H1 (cell line): ENCODE data around the gene NAP1L5. TPM values are rescaled to one million over a fixed set of nuclear protein-coding genes. Genes with fewer than 3 reads are reported as not detected.

Experiments
- POU5F1 ChIP-seq: IDR thresholded peaks from 2 replicates; pipeline ENCODE4 v1.6.1; 2011; ENCODE audit warnings: low read depth, mild to moderate bottlenecking, low read length, moderate library complexity
- RBBP5 ChIP-seq: IDR thresholded peaks from 2 replicates; pipeline ENCODE4 v1.7.1; 2012; ENCODE audit warnings: low read depth, mild to moderate bottlenecking, inconsistent platforms, low read length, moderate library complexity, borderline replicate concordance
- RNF2 ChIP-seq: fragments of 200-900, 300-1000 bp; sonication (generic); IDR thresholded peaks from 2 replicates; pipeline ENCODE4 v1.7.1; 2016; ENCODE audit warnings: borderline replicate concordance, low read depth, mild to moderate bottlenecking, antibody characterized with exemption, low read length; ENCODE audit not compliant: poor library complexity, severe bottlenecking; ENCODE audit errors: missing control alignments
- polyA plus RNA-seq, 7 experiments: library from polyadenylated mRNA; depleted of rRNA in 3 of 7; stranded (reverse) in 5 of 7; unstranded in 2 of 7; fragments of >200 nt in 5 of 7; fragments of 200-250 nt in 2 of 7; gene quantifications; 1 replicate in 5 of 7; 2 replicates in 1 of 7; 4 replicates in 1 of 7; pipeline versions ENCODE4 v1.2.1 to v1.2.3, GENCODE V29; 2011 to 2013; ENCODE audit warnings: missing spikeins in 2 of 7, mixed read lengths in 2 of 7
- total RNA-seq: library from RNA; stranded (reverse); fragmentation: NEBNext Ultra II Directional; extraction: Animal tissue kit (Norgen Biotek cat#: 25700); gene quantifications from 2 replicates; pipeline ENCODE4 v1.2.1, GENCODE V29; 2021

Gene NAP1L5
- total and polyA plus RNA-seq, 2 of the 8 experiments (the other 6 are each of a cell fraction or from before 2014, with no cell fraction given), result 1.3 to 2.7 TPM

GRCh38 chr4:88736264-88736663 lies 38.6 kb upstream of the NAP1L5 start (continued):
- TF ChIP-seq RNF2 (no peak), RBBP5 (no peak), POU5F1 (no peak)
